HepG2 (cell line): ENCODE data around the gene ZFAND6. TPM values are rescaled to one million over a fixed set of nuclear protein-coding genes. Genes with fewer than 3 reads are reported as not detected.

Experiments
- ATAC-seq: fragments of 200-7000 bp; cut with Tn5 transposase; 3 replicates; pipeline ENCODE4 v1.9.1; 2020; ENCODE audit warnings: mild to moderate bottlenecking, moderate library complexity
- BruUV-seq: library from RNA; stranded (reverse); fragments of 400-500 nt; replicated peaks from 2 replicates; lab custom pipeline; 2021; lab: Mats Ljungman, UMichigan
- CTCF ChIA-PET: fragments of 300-600 bp; formaldehyde crosslinking; extraction: SDS; loops from one replicate; lab custom pipeline; 2021; ENCODE audit warnings: low total read pairs, inconsistent platforms, low intra/inter-chr PET ratio; lab: Yijun Ruan, JAX
- POLR2A ChIA-PET: fragments of 350-600 bp; sonication (Branson Sonifier 250); formaldehyde crosslinking; loops from one replicate; lab custom pipeline; 2020; ENCODE audit warnings: antibody characterized with exemption, inconsistent platforms; lab: Yijun Ruan, JAX
- DNase-seq: peaks from one replicate; pipeline ENCODE4 v3.0.0-alpha.2; 2015; ENCODE audit warnings: low spot score
- FAIRE-seq: peaks from 3 replicates; lab custom pipeline; 2011; peaks lifted over from hg19 to GRCh38; lab: Jason Lieb, UNC
- H2AFZ ChIP-seq: one replicate; pipeline ENCODE4 v1.6.1; 2011; ENCODE audit warnings: low read length, inconsistent platforms
- H3K27ac ChIP-seq: fragments of 300-600 bp; 3 replicates; pipeline ENCODE4 v1.8.0; 2011; ENCODE audit warnings: mixed run types, mild to moderate bottlenecking, mixed read lengths, low read length, inconsistent platforms; ENCODE audit not compliant: insufficient read depth; ENCODE audit errors: extremely low read length
- H3K27me3 ChIP-seq, 2 experiments: fragments of 200-600 bp in 1 of 2; 2 replicates in 1 of 2; 3 replicates in 1 of 2; pipeline versions ENCODE4 v1.6.0 to v1.8.0; 2011; ENCODE audit warnings: low read length in 2 of 2, mild to moderate bottlenecking in 2 of 2, moderate library complexity in 2 of 2, inconsistent platforms in 1 of 2; ENCODE audit not compliant: insufficient read depth in 2 of 2, control insufficient read depth in 1 of 2
- H3K36me3 ChIP-seq, 2 experiments: fragments of 200-600 bp in 1 of 2; replicated peaks in 1 of 2; 2 replicates in 1 of 2; 3 replicates in 1 of 2; pipeline versions ENCODE4 v1.5.1 to v1.8.0; 2011; ENCODE audit warnings: low read length in 2 of 2, inconsistent platforms in 1 of 2; ENCODE audit not compliant: insufficient read depth in 2 of 2, control insufficient read depth in 1 of 2
- H3K4me1 ChIP-seq: 2 replicates; pipeline ENCODE4 v1.5.1; 2012; ENCODE audit warnings: low read length, inconsistent platforms; ENCODE audit not compliant: insufficient read depth
- H3K4me2 ChIP-seq: 2 replicates; pipeline ENCODE4 v1.6.0; 2011; ENCODE audit warnings: low read depth, low read length, inconsistent platforms
- H3K4me3 ChIP-seq, 3 experiments: fragments of 200-600 bp in 1 of 3; sonication (generic), shearing (Covaris generic) in 1 of 3; replicated peaks in 1 of 3; 2 replicates each; pipeline ENCODE4 v1.5.1; 2011 to 2016; ENCODE audit warnings: low read length in 3 of 3, inconsistent platforms in 2 of 3, low read depth in 2 of 3, mild to moderate bottlenecking in 2 of 3, control low read depth in 1 of 3, mixed read lengths in 1 of 3; ENCODE audit not compliant: insufficient read depth in 1 of 3
- H3K79me2 ChIP-seq: one replicate; pipeline ENCODE4 v1.6.1; 2011; ENCODE audit warnings: low read length, inconsistent platforms; ENCODE audit not compliant: insufficient read depth
- H3K9ac ChIP-seq: 2 replicates; pipeline ENCODE4 v1.6.0; 2011; ENCODE audit warnings: mild to moderate bottlenecking, low read depth, low read length, inconsistent platforms; ENCODE audit not compliant: insufficient read depth
- H3K9me3 ChIP-seq: 2 replicates; pipeline ENCODE4 v1.5.1; 2012; ENCODE audit warnings: mild to moderate bottlenecking, low read length
- H4K20me1 ChIP-seq: 2 replicates; pipeline ENCODE4 v1.6.0; 2011; ENCODE audit warnings: inconsistent platforms, mild to moderate bottlenecking, low read length, moderate library complexity; ENCODE audit not compliant: insufficient read depth
- MEF2D ChIP-seq: sonication (generic); formaldehyde crosslinking; IDR thresholded peaks from 2 replicates; pipeline ENCODE4 v1.5.1; 2020; ENCODE audit warnings: mild to moderate bottlenecking, missing genetic modification reagents
- MXI1 ChIP-seq: IDR thresholded peaks from 3 replicates; pipeline ENCODE4 v1.6.1; 2012; ENCODE audit warnings: low read depth, low read length, inconsistent platforms, borderline replicate concordance
- NCOA2 ChIP-seq: sonication (generic); formaldehyde crosslinking; IDR thresholded peaks from 2 replicates; pipeline ENCODE4 v1.8.0; 2022; ENCODE audit warnings: inconsistent platforms
- NFE2L2 ChIP-seq: fragments of 150-350 bp; IDR thresholded peaks from 2 replicates; pipeline ENCODE4 v1.6.1; 2014; ENCODE audit warnings: low read length
- NONO ChIP-seq, 2 experiments: fragments of 450-650 bp in 1 of 2; sonication (generic) in 1 of 2; formaldehyde crosslinking in 1 of 2; IDR thresholded peaks in 1 of 2; conservative IDR thresholded peaks in 1 of 2; 2 replicates each; pipeline versions ENCODE4 v1.6.1 to v1.8.0; 2017 to 2022; ENCODE audit warnings: mild to moderate bottlenecking in 1 of 2, missing genetic modification reagents in 1 of 2, moderate library complexity in 1 of 2
- SAFB2 ChIP-seq: sonication (generic); formaldehyde crosslinking; IDR thresholded peaks from 2 replicates; pipeline ENCODE4 v1.5.1; 2020; ENCODE audit warnings: missing genetic modification reagents, low read depth, mild to moderate bottlenecking, borderline replicate concordance
- SIN3A ChIP-seq: IDR thresholded peaks from 2 replicates; pipeline ENCODE4 v1.6.1; 2011; ENCODE audit warnings: low read depth, mild to moderate bottlenecking, control low read depth, low read length, borderline replicate concordance
- TGIF2 ChIP-seq: IDR thresholded peaks from 2 replicates; pipeline ENCODE4 v1.6.1; 2016; ENCODE audit warnings: control low read depth, missing compliant biosample characterization
- ZNF432 ChIP-seq: sonication (generic); formaldehyde crosslinking; IDR thresholded peaks from 2 replicates; pipeline ENCODE4 v1.5.0; 2020; ENCODE audit warnings: missing genetic modification reagents, mild to moderate bottlenecking, borderline replicate concordance
- ZNF674 ChIP-seq: sonication (generic); formaldehyde crosslinking; IDR thresholded peaks from 2 replicates; pipeline ENCODE4 v1.5.0; 2020; ENCODE audit warnings: low read depth, mild to moderate bottlenecking, missing genetic modification reagents
- ZNF83 ChIP-seq: sonication (generic); formaldehyde crosslinking; IDR thresholded peaks from 2 replicates; pipeline ENCODE4 v1.4.0; 2020; ENCODE audit warnings: missing genetic modification reagents, mild to moderate bottlenecking, borderline replicate concordance
- WGBS: methylation state at CpG from one replicate; pipeline ENCODE4 v1.1.6; 2017; ENCODE audit warnings: low lambda C conversion rate; 5-methylcytosine and 5-hydroxymethylcytosine counted together
- in situ Hi-C: cut with HindIII; loops from 2 replicates; pipeline ENCODE4 v1.10.0; 2017; ENCODE audit warnings: low pct_unique_long_range_greater_than_20kb; ENCODE audit not compliant: extremely low pct_ligation_motif_present
- intact Hi-C: fragments of 100-400 bp; cut with micrococcal nuclease; formaldehyde crosslinking; loops from one replicate; pipeline ENCODE4 v1.10.0; 2022; ENCODE audit not compliant: unreplicated experiment
- polyA plus RNA-seq, 8 experiments: library from polyadenylated mRNA; depleted of rRNA in 3 of 8; stranded (reverse) in 7 of 8; unstranded in 1 of 8; fragments of >200 nt; fragmentation: Illumina TruSeq in 4 of 8; extraction: Trizol in 4 of 8; gene quantifications; 2 replicates each; pipeline versions ENCODE4 v1.2.1 to v1.2.3, GENCODE V29; 2011 to 2016; ENCODE audit warnings: low read depth in 4 of 8, missing spikeins in 1 of 8, mixed read lengths in 1 of 8; ENCODE audit not compliant: insufficient read depth in 1 of 8
- total RNA-seq, 5 experiments: library from RNA; depleted of rRNA; stranded (reverse); fragments of >200 nt; fragmentation: Illumina TruSeq; extraction: Trizol; gene quantifications; 2 replicates each; pipeline ENCODE4 v1.2.3, GENCODE V29; 2016; ENCODE audit warnings: low read depth in 1 of 5
- TF ChIP-seq, protein P1 (sequence below): sonication (generic); formaldehyde crosslinking; IDR thresholded peaks from 2 replicates; pipeline ENCODE4 v1.9.0; 2021; ENCODE audit warnings: mild to moderate bottlenecking, missing genetic modification reagents
- TF ChIP-seq, protein P2 (sequence below): sonication (generic); formaldehyde crosslinking; IDR thresholded peaks from 2 replicates; pipeline ENCODE4 v1.4.0; 2020; ENCODE audit warnings: missing genetic modification reagents; ENCODE audit errors: not compliant biosample characterization
- TF ChIP-seq, protein P3 (sequence below): sonication (generic); formaldehyde crosslinking; IDR thresholded peaks from 2 replicates; pipeline ENCODE4 v1.9.0; 2021; ENCODE audit warnings: missing genetic modification reagents, borderline replicate concordance

Gene ZFAND6
- total and polyA plus RNA-seq, 2 of the 13 experiments (the other 11 are each of a cell fraction or from before 2014, with no cell fraction given): 84.2 to 115 TPM

DNA sequence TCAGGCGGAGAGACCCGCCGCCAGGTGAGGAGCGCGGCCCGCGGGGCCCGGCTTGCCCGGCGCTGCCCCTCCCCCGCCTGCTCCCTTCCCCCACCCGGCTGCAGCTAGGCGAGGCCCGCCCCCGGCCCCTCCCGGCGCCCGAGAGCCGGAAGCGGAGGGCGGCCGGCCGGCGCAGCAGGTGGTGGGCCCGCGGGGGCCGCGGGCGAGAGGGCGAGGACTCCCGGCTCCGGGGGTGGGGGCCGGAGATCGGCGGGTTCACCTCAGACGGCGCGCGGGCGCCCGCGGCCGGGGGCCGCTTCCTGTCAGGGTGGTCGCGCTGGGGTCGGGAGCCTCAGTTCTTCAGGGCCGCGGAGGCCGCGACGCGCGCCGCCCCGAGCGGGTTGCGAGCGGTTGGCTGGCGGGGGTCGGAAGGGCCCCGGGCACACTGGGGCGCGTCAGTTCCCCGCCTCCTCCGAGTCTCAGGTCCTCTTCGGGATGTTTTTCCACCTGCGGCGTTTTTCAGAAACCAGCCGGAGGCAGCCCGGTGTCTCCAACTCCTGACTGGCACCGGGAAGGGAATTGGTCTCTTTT lies 395 bp downstream of the ZFAND6 start:
- peak overlapping the region; percentile 94 for H3K27ac ChIP-seq
- under 1% methylated on average over 7 of the region's 72 CpGs for WGBS
- DNase-seq (peak; percentile 24), FAIRE-seq (no peak), ATAC-seq (peak; percentile 72)
- no peaks in the 10 kb centered on the region for H3K9me3 ChIP-seq
- POLR2A ChIA-PET: interaction anchor here (1.3 to 2.0 kb wide), 10 partner anchors 12 to 164 kb away, joined by 4 to 17 read pairs (median 6); partner anchors contain the start of gene FAH
- H3K4me2 ChIP-seq: peak overlapping the region; percentile 69
- no peaks in the 10 kb centered on the region for H3K36me3 ChIP-seq
- H3K4me1 ChIP-seq: peaks cover 42% of the 10 kb centered on the region
- no peaks in the 10 kb centered on the region for H3K27me3 ChIP-seq
- H3K79me2 ChIP-seq: peaks cover 48% of the 10 kb centered on the region
- peak overlapping the region; percentile 91 for H3K9ac ChIP-seq
- no peak overlapping the region for H2AFZ ChIP-seq
- H3K4me3 ChIP-seq: peak overlapping the region; percentile 59 to 97 (median 77)
- intact Hi-C loops (loop anchor here (1.0 to 10.0 kb wide), 3 partner anchors 65 to 137 kb away; no protein-coding TSS in a partner anchor), in situ Hi-C loops (loop anchor here (5.0 kb wide), 1 partner anchor 112 kb away; no protein-coding TSS in a partner anchor)
- CTCF ChIA-PET: interaction anchor here (0.6 kb wide), 1 partner anchor 175 kb away, joined by 4 read pairs; no protein-coding TSS in a partner anchor
- H4K20me1 ChIP-seq: peaks cover 19% of the 10 kb centered on the region
- no TSS peak for BruUV-seq
- TF ChIP-seq NCOA2 (CRISPR knock-in tag) (no peak), MEF2D (no peak), SIN3A (peak; percentile 71; the same call in 1 of the 2 replicates), TGIF2 (CRISPR knock-in tag) (no peak), ZNF432 (no peak), ZNF674 (CRISPR knock-in tag) (peak; percentile 50; the same call in 1 of the 2 replicates), NONO (IDR thresholded peaks at IDR 0.05) (no peak), NONO (CRISPR knock-in tag; conservative IDR thresholded peaks at IDR 0.05) (no peak), MXI1 (peak; percentile 32; the same call in 1 of the 3 replicates), SAFB2 (CRISPR knock-in tag) (no peak), ZNF83 (CRISPR knock-in tag) (no peak), NFE2L2 (no peak)
- TF ChIP-seq, protein P1, sequence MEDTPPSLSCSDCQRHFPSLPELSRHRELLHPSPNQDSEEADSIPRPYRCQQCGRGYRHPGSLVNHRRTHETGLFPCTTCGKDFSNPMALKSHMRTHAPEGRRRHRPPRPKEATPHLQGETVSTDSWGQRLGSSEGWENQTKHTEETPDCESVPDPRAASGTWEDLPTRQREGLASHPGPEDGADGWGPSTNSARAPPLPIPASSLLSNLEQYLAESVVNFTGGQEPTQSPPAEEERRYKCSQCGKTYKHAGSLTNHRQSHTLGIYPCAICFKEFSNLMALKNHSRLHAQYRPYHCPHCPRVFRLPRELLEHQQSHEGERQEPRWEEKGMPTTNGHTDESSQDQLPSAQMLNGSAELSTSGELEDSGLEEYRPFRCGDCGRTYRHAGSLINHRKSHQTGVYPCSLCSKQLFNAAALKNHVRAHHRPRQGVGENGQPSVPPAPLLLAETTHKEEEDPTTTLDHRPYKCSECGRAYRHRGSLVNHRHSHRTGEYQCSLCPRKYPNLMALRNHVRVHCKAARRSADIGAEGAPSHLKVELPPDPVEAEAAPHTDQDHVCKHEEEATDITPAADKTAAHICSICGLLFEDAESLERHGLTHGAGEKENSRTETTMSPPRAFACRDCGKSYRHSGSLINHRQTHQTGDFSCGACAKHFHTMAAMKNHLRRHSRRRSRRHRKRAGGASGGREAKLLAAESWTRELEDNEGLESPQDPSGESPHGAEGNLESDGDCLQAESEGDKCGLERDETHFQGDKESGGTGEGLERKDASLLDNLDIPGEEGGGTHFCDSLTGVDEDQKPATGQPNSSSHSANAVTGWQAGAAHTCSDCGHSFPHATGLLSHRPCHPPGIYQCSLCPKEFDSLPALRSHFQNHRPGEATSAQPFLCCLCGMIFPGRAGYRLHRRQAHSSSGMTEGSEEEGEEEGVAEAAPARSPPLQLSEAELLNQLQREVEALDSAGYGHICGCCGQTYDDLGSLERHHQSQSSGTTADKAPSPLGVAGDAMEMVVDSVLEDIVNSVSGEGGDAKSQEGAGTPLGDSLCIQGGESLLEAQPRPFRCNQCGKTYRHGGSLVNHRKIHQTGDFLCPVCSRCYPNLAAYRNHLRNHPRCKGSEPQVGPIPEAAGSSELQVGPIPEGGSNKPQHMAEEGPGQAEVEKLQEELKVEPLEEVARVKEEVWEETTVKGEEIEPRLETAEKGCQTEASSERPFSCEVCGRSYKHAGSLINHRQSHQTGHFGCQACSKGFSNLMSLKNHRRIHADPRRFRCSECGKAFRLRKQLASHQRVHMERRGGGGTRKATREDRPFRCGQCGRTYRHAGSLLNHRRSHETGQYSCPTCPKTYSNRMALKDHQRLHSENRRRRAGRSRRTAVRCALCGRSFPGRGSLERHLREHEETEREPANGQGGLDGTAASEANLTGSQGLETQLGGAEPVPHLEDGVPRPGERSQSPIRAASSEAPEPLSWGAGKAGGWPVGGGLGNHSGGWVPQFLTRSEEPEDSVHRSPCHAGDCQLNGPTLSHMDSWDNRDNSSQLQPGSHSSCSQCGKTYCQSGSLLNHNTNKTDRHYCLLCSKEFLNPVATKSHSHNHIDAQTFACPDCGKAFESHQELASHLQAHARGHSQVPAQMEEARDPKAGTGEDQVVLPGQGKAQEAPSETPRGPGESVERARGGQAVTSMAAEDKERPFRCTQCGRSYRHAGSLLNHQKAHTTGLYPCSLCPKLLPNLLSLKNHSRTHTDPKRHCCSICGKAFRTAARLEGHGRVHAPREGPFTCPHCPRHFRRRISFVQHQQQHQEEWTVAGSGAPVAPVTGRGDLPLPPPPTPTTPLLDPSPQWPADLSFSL (CRISPR knock-in tag): no peak
- TF ChIP-seq, protein P2, sequence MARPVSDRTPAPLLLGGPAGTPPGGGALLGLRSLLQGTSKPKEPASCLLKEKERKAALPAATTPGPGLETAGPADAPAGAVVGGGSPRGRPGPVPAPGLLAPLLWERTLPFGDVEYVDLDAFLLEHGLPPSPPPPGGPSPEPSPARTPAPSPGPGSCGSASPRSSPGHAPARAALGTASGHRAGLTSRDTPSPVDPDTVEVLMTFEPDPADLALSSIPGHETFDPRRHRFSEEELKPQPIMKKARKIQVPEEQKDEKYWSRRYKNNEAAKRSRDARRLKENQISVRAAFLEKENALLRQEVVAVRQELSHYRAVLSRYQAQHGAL: no peak
- TF ChIP-seq, protein P3, sequence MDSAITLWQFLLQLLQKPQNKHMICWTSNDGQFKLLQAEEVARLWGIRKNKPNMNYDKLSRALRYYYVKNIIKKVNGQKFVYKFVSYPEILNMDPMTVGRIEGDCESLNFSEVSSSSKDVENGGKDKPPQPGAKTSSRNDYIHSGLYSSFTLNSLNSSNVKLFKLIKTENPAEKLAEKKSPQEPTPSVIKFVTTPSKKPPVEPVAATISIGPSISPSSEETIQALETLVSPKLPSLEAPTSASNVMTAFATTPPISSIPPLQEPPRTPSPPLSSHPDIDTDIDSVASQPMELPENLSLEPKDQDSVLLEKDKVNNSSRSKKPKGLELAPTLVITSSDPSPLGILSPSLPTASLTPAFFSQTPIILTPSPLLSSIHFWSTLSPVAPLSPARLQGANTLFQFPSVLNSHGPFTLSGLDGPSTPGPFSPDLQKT (CRISPR knock-in tag): no peak
